HG02610 (cell line): ENCODE data around the gene GUK1.

Experiments used
- ATAC-seq: cut with Tn5 transposase; IDR thresholded peaks from one replicate; pipeline ENCODE4 v1.9.1; 2021; ENCODE audit warnings: mild to moderate bottlenecking, moderate library complexity; ENCODE audit not compliant: unreplicated experiment

GUK1 gene

GRCh38 chr1:228149406-228150119, 9.5 kb downstream of the GUK1 start, which contains the start of gene GJC2:
TSS of gene GJC2 (plus strand) at chr1:228149930. CDS start at chr1:228157759, 7,829 bp downstream.
- ATAC-seq: no peak

DNA sequence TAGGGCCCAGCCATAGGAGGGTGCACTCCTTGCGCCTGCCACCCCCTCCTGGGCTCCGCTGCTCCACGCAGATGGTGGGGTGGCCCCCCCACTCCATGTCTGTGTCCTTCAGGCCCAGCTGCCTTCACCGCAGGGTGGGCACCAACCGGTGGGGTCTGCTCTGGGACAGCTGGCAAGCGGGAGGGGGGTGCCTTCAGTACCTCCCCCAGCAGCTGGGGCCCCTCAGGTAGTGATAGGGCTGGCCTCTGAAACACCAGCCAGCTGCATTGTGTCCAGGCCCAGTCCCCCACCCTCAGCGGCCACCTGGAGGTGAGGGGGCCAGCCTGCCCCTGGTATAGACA, 10.0 kb downstream of the GUK1 start:
- no peak for ATAC-seq

- no peak for ATAC-seq
Observed at GRCh38 chr1:228150461-228151179, 10.5 kb downstream of the GUK1 start.

- no peak for ATAC-seq
Observed at GRCh38 chr1:228151180-228151925, 11.3 kb downstream of the GUK1 start.

- no peak for ATAC-seq
Observed at GRCh38 chr1:228152097-228152917, 12.2 kb downstream of the GUK1 start.

- no peak for ATAC-seq
Observed at GRCh38 chr1:228152918-228153258, 12.8 kb downstream of the GUK1 start.

DNA sequence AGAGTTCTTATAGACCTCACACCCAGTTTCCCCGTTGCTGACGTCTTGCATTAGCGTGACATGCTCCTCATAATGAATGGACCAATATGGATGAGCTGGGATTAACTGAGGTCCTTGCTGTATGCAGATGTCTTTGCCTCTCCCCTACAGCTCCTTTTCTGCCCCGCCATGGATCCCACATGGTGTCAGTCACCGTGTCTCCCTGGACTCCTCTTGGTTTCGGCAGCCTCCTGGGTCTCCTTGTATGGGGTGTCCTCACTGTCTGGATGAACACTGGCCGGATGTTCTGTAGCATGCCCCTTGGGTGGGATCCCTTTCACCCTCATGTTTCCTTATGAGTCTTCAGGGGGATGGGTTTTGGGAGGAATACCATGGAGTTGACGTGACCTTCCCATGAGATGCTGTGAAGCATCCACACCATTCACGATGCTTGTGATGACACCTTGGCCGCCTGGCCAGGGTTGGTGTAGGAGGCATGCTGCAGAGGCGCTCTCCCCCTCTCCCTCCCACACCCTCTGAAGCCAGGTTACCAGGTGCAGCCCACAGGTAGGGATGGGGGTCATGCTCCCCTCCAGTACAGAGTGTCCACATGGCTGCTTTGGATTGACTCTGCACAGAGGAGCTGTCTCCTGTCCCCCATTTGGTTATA, 14.1 kb downstream of the GUK1 start:
- ATAC-seq: no peak

DNA sequence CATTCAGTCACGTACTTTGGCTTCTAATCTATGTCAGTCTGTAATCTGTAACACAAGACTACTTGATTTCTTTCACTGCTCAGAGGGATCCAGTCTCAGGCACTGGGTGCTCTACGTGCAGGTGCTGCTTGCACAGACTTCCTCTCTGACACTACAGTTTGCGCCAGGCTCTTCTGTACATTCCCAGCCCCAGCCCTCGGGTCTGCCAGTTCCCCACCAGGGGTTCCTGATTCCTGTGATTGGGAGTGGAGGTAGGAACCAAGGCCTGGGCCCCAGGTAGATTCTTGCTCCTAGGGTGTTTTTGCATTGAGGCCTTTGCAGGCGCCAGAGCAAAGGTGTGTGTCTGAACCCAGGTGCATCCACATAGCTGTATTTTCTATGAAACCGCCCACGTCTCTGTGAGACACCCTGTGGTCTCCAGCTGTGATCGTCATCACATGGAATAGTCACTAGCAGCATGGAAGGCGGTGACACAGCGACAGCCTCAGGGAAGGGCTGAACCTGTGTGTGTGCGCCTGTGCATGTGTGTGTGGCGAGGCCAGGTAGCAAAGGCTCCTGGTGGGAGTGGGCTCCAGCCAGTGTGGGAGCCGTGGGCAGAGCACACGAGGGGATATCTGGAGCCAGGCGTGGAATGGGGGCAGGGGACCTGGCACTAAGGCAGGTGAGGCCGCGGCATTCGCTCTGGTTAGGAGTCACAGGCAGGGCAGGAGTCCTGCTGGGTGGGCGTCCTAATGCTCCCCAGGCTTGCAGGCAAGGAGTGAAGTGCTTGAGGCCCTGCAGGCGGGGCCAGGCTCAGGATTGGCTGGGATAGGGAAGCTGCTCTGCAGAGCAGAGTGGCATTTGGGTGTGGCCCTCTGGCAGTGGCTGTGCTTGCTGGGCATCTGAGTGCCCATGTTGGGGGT, 14.8 kb downstream of the GUK1 start:
- no peak for ATAC-seq

- ATAC-seq: no peak
Observed at GRCh38 chr1:228155596-228156514, 15.8 kb downstream of the GUK1 start.

GRCh38 chr1:228156515-228156881, 16.4 kb downstream of the GUK1 start:
- no peak for ATAC-seq

- ATAC-seq: no peak
Observed at GRCh38 chr1:228156941-228157728, 17.1 kb downstream of the GUK1 start.

GRCh38 chr1:228157729-228158126, 17.6 kb downstream of the GUK1 start:
- ATAC-seq: no peak

GRCh38 chr1:228158151-228159007, 18.3 kb downstream of the GUK1 start:
- no peak for ATAC-seq

DNA sequence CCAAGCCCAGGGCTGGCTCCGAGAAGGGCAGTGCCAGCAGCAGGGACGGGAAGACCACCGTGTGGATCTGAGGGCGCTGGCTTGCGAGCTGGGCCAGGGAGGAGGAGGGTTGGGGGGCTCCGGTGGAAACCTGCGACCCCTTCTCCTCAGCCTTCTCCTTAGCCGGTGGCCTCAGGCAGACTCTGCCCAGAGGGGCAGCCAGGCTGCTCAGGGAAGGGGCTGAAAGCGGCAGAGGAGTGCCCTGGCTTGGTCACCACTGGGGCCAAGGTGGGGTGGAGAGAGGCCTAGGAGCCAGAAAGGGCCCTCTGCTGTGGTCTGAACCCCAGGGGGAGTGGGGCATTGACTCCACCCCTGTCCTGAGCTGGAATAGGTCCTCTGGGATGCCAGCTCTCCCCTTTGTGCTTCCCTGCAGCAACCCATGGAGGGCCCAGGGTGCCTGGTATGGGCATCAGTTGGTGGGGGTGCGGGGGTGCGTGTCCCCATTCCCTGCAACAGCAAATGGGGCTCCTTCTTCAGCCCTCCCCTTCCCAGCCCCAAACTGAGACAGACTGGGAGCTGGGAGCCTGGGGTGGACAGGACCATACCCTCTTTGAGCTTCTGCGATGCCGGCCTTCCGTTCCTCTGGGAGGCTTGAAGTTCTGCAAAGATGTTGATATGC, 19.1 kb downstream of the GUK1 start:
- no peak for ATAC-seq

DNA sequence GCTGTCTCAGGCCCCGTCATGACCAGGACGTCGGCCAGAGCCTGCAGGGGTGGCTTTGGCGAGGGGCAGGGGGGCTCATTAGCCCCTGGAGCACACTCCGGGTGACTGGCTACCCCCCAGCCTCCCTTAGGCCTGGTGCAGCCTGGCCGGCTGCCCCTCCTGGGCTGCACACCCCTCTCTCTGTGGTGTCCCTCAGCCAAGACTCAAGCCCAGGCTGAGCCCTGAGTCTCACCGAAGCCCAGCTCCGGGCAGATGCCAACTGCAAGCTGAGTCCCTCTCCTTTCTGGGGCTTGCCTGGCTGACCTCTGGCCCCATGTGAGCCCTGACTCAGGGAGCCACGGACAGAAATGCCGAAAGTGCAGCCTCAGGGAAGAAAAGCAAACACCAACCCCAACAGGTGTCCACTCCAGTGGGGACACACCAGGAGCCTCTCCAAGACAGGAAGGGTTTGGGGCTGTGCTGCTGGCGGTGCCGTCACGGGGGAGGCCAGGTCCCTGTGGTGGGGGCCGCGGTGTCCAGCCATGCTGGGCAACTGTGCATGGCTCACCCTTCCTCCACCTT, 20.2 kb downstream of the GUK1 start:
- ATAC-seq: no peak

GRCh38 chr1:228161362-228161761, 21.3 kb downstream of the GUK1 start:
- ATAC-seq: no peak
